GM12873 (cell line): ENCODE measurements around the gene TAF4.

Source experiments
- CTCF ChIP-seq: IDR thresholded peaks from 2 replicates; pipeline ENCODE4 v1.5.1; 2012; ENCODE audit warnings: low read depth, mild to moderate bottlenecking, moderate library complexity, low read length, control low read depth; ENCODE audit not compliant: insufficient read depth; ENCODE audit errors: missing control alignments

TAF4 gene

GRCh38 chr20:62104234-62104789 is 38.6 kb upstream of the TAF4 start:
- TF ChIP-seq CTCF: no peak

- no peak for TF ChIP-seq CTCF
Measured at GRCh38 chr20:62103508-62104233, 38.0 kb upstream of the TAF4 start.

DNA sequence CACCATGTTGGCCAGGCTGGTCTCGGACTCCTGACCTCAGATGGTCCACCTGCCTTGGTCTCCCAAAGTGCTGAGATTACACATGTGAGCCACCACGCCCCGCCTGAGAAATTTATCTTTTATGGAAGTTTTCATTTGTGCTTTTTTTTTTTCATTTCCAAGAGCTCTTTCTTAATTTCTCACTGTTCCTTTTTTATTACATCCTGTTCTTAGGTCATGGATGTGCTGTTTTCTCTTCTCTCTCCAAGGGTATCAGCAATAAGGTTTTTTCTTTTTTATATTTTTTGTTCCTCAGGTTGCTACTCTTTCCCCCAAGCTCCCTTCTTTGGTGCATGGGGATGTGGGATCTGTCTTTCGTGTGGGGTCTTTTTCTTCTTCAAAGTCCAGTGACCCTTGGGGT is 35.4 kb upstream of the TAF4 start:
- TF ChIP-seq CTCF: no peak

GRCh38 chr20:62097881-62098407 is 32.3 kb upstream of the TAF4 start:
- no peak for TF ChIP-seq CTCF

- TF ChIP-seq CTCF: no peak
Measured at GRCh38 chr20:62096421-62097380, 31.0 kb upstream of the TAF4 start.

- no peak for TF ChIP-seq CTCF
Measured at GRCh38 chr20:62089393-62089792, 23.7 kb upstream of the TAF4 start.
